ENCODE results near the gene CLEC10A. TPM values are rescaled to one million over a fixed set of nuclear protein-coding genes. Genes with fewer than 3 reads are reported as not detected.
A peak's percentile ranks its signal among the peaks of the same experiment; 100 is the strongest.

Gene CLEC10A
- total RNA-seq, 1 donor from 2014 or later = 0.07 TPM

GRCh38 chr17:7041607-7042500, 38.2 kb downstream of the CLEC10A start:
- no peak for DNase-seq (ENCODE audit: low read depth, low spot score)

- DNase-seq (ENCODE audit: low read depth, low spot score) = no peak
These were observed 40.2 kb downstream of the CLEC10A start for GRCh38 chr17:7039832-7040231.

GRCh38 chr17:7038025-7038862, 41.8 kb downstream of the CLEC10A start:
- DNase-seq (ENCODE audit: low read depth, low spot score) = no peak

- peak; percentile 86 for DNase-seq (ENCODE audit: low read depth, low spot score)
These were observed 44.3 kb downstream of the CLEC10A start, which contains the start of gene SLC16A13 for GRCh38 chr17:7035591-7036368. SLC16A13 (plus strand) TSS chr17:7036015; CDS start chr17:7036383, 368 bp downstream.

GRCh38 chr17:7034955-7035590, 45.0 kb downstream of the CLEC10A start:
- DNase-seq (ENCODE audit: low read depth, low spot score) = no peak

- peak; percentile 87 for DNase-seq (ENCODE audit: low read depth, low spot score)
These were observed 50.4 kb downstream of the CLEC10A start for GRCh38 chr17:7029659-7030058.

GRCh38 chr17:7029096-7029495, 51.0 kb downstream of the CLEC10A start:
- DNase-seq (ENCODE audit: low read depth, low spot score) = no peak

- no peak for DNase-seq (ENCODE audit: low read depth, low spot score)
These were observed 52.7 kb downstream of the CLEC10A start for GRCh38 chr17:7027335-7027734.

GRCh38 chr17:7026471-7027115, 53.5 kb downstream of the CLEC10A start:
- DNase-seq (ENCODE audit: low read depth, low spot score) = no peak

GRCh38 chr17:7025245-7025644, 54.8 kb downstream of the CLEC10A start:
- no peak for DNase-seq (ENCODE audit: low read depth, low spot score)

Other genes starting within 250 kb of the CLEC10A start
- gene TEKT1, start 248.5 kb downstream of the CLEC10A start, total RNA-seq = not detected in 2 replicates
- not detected in 2 replicates for gene ALOX12, start 84.2 kb downstream of the CLEC10A start, total RNA-seq
- gene RNASEK, start 67.6 kb downstream of the CLEC10A start, total RNA-seq = 54.3 and 60.5 TPM in 2 replicates
- gene BCL6B, start 57.2 kb downstream of the CLEC10A start, total RNA-seq = 101 and 117 TPM in 2 replicates
- gene SLC16A13, start 44.2 kb downstream of the CLEC10A start, total RNA-seq = 0.92 and 1.4 TPM in 2 replicates
- gene SLC16A11, start 36.2 kb downstream of the CLEC10A start, total RNA-seq = 0.26 and 0.78 TPM in 2 replicates
- gene ASGR2, start 34.6 kb upstream of the CLEC10A start, total RNA-seq = not detected in 2 replicates
- gene ASGR1, start 99.1 kb upstream of the CLEC10A start, total RNA-seq = 10.6 and 16.4 TPM in 2 replicates
- gene DLG4, start 139.6 kb upstream of the CLEC10A start, total RNA-seq = 11.3 and 12.5 TPM in 2 replicates
- gene ACADVL, start 139.7 kb upstream of the CLEC10A start, total RNA-seq = 184 and 219 TPM in 2 replicates
- 35.2 and 40.4 TPM in 2 replicates for gene DVL2, start 154.3 kb upstream of the CLEC10A start, total RNA-seq
- 47.1 and 49.1 TPM in 2 replicates for gene PHF23, start 159.2 kb upstream of the CLEC10A start, total RNA-seq
- gene GABARAP, start 162.2 kb upstream of the CLEC10A start, total RNA-seq = 101 and 120 TPM in 2 replicates
- 28.8 and 30.7 TPM in 2 replicates for gene CTDNEP1, start 171.5 kb upstream of the CLEC10A start, total RNA-seq
- 38.2 and 42.3 TPM in 2 replicates for gene ELP5, start 172.0 kb upstream of the CLEC10A start, total RNA-seq
- 20.7 and 26.8 TPM in 2 replicates for gene CLDN7, start 182.2 kb upstream of the CLEC10A start, total RNA-seq
- 0.07 and 0.11 TPM in 2 replicates for gene SLC2A4, start 201.5 kb upstream of the CLEC10A start, total RNA-seq
- 0.07 and 0.32 TPM in 2 replicates for gene YBX2, start 214.4 kb upstream of the CLEC10A start, total RNA-seq
- 799 and 805 TPM in 2 replicates for gene EIF5A, start 227.4 kb upstream of the CLEC10A start, total RNA-seq
- gene GPS2, start 235.1 kb upstream of the CLEC10A start, total RNA-seq = 24.8 and 41.6 TPM in 2 replicates
- gene NEURL4, start 249.1 kb upstream of the CLEC10A start, total RNA-seq = 14.4 and 28.3 TPM in 2 replicates